B cell (primary cell): ENCODE data around the gene CHMP6. TPM values are rescaled to one million over a fixed set of nuclear protein-coding genes. Genes with fewer than 3 reads are reported as not detected.

ENCODE experiments used
- ATAC-seq: fragments of 200-7000 bp; cut with Tn5 transposase; one replicate; pipeline ENCODE4 v1.10.0; 2021; ENCODE audit warnings: low read depth, mild to moderate bottlenecking, moderate number of reproducible peaks, moderate library complexity
- CTCF ChIA-PET: fragments of 350-600 bp; sonication (Branson Sonifier 250); formaldehyde crosslinking; loops from one replicate; lab custom pipeline; 2021; ENCODE audit warnings: antibody characterized with exemption, inconsistent platforms; lab: Charles Lee
- POLR2A ChIA-PET: fragments of 350-600 bp; sonication (Branson Sonifier 250); formaldehyde crosslinking; loops from one replicate; lab custom pipeline; 2021; ENCODE audit warnings: antibody characterized with exemption; lab: Charles Lee
- DNase-seq: peaks from one replicate; pipeline ENCODE4 v3.0.0; 2013
- H2AFZ ChIP-seq: 2 replicates; pipeline ENCODE4 v1.6.1; 2012; ENCODE audit warnings: mild to moderate bottlenecking, low read depth, low read length; ENCODE audit not compliant: insufficient read depth, poor library complexity, severe bottlenecking
- H3K27ac ChIP-seq, 2 donors: 1 replicate in 1 of 2; 2 replicates in 1 of 2; pipeline ENCODE4 v1.5.1; 2012 to 2013; ENCODE audit warnings: low read length in 2 of 2, mild to moderate bottlenecking in 2 of 2, moderate library complexity in 1 of 2
- H3K27me3 ChIP-seq, 4 experiments: fragments of 200-600 bp in 1 of 4; sonication (generic) in 1 of 4; replicated peaks in 1 of 4; 1 replicate in 2 of 4; 2 replicates in 2 of 4; pipeline versions ENCODE4 v1.6.1 to v1.7.0; 2013 to 2016; ENCODE audit warnings: low read length in 3 of 4, mild to moderate bottlenecking in 2 of 4, mixed read lengths in 1 of 4, moderate library complexity in 1 of 4; ENCODE audit not compliant: insufficient read depth in 4 of 4, control insufficient read depth in 3 of 4; ENCODE audit errors: control extremely low read depth in 1 of 4
- H3K36me3 ChIP-seq, 2 experiments: replicated peaks in 1 of 2; 1 replicate in 1 of 2; 2 replicates in 1 of 2; pipeline versions ENCODE4 v1.6.1 to v1.7.1; 2013; ENCODE audit warnings: low read length in 1 of 2; ENCODE audit not compliant: insufficient read depth in 2 of 2, control insufficient read depth in 1 of 2; ENCODE audit errors: control extremely low read depth in 1 of 2, extremely low read depth in 1 of 2
- H3K4me1 ChIP-seq, 2 donors: fragments of 200-600 bp in 1 of 2; sonication (generic) in 1 of 2; 1 replicate in 1 of 2; 2 replicates in 1 of 2; pipeline versions ENCODE4 v1.5.1 to v1.6.1; 2013 to 2017; ENCODE audit warnings: low read length in 2 of 2; ENCODE audit not compliant: control insufficient read depth in 2 of 2, insufficient read depth in 2 of 2
- H3K4me2 ChIP-seq: replicated peaks from 2 replicates; pipeline ENCODE3; 2012; ENCODE audit warnings: mild to moderate bottlenecking, low read depth, low read length; ENCODE audit not compliant: poor library complexity, severe bottlenecking
- H3K4me3 ChIP-seq, 5 experiments: fragments of 200-600 bp in 1 of 5; sonication (generic) in 1 of 5; 1 replicate in 3 of 5; 2 replicates in 2 of 5; pipeline versions ENCODE4 v1.5.1 to v1.7.0; 2011 to 2016; ENCODE audit warnings: low read length in 4 of 5, mild to moderate bottlenecking in 4 of 5, low read depth in 2 of 5, control low read depth in 1 of 5, moderate library complexity in 1 of 5; ENCODE audit not compliant: insufficient read depth in 1 of 5; ENCODE audit errors: control extremely low read depth in 1 of 5, extremely low read depth in 1 of 5
- H3K79me2 ChIP-seq: fragments of 200-600 bp; sonication (generic); one replicate; pipeline ENCODE4 v1.6.0; 2016; ENCODE audit warnings: low read length; ENCODE audit not compliant: control insufficient read depth, insufficient read depth
- H3K9ac ChIP-seq: fragments of 200-600 bp; sonication (generic); 2 replicates; pipeline ENCODE4 v1.6.1; 2017; ENCODE audit warnings: mild to moderate bottlenecking, low read length, moderate library complexity
- H3K9me3 ChIP-seq, 3 donors: one replicate each; pipeline versions ENCODE4 v1.6.1 to v1.7.1; 2013; ENCODE audit warnings: low read length in 2 of 3; ENCODE audit not compliant: control insufficient read depth in 2 of 3, insufficient read depth in 1 of 3; ENCODE audit errors: control extremely low read depth in 1 of 3
- H4K20me1 ChIP-seq: 2 replicates; pipeline ENCODE4 v1.6.0; 2012; ENCODE audit warnings: mild to moderate bottlenecking, low read length; ENCODE audit not compliant: insufficient read depth, control insufficient read depth, poor library complexity, severe bottlenecking
- H3K27ac Mint-ChIP-seq: one replicate; pipeline ENCODE4 v1.8.0; 2021; ENCODE audit warnings: mixed read lengths
- H3K27me3 Mint-ChIP-seq: one replicate; pipeline ENCODE4 v1.8.0; 2021; ENCODE audit warnings: mixed read lengths
- H3K4me1 Mint-ChIP-seq: one replicate; pipeline ENCODE4 v1.8.0; 2021; ENCODE audit warnings: mixed read lengths
- H3K4me3 Mint-ChIP-seq: one replicate; pipeline ENCODE4 v1.8.0; 2021; ENCODE audit warnings: mixed read lengths
- H3K9me3 Mint-ChIP-seq: one replicate; pipeline ENCODE4 v1.8.0; 2022; ENCODE audit warnings: mixed read lengths; ENCODE audit not compliant: insufficient read depth
- EZH2 ChIP-seq: IDR thresholded peaks from 2 replicates; pipeline ENCODE4 v1.6.1; 2012; ENCODE audit warnings: borderline replicate concordance, low read depth, mild to moderate bottlenecking, moderate library complexity, low read length; ENCODE audit not compliant: insufficient read depth, poor library complexity, severe bottlenecking
- WGBS: methylation state at CpG from one replicate; pipeline ENCODE4 v1.1.5; 2013; ENCODE audit warnings: missing lambda C conversion rate; ENCODE audit not compliant: insufficient coverage; 5-methylcytosine and 5-hydroxymethylcytosine counted together
- intact Hi-C: fragments of 100-400 bp; cut with micrococcal nuclease; formaldehyde crosslinking; loops from one replicate; pipeline ENCODE4 v1.10.0; 2022
- polyA plus RNA-seq: library from polyadenylated mRNA; depleted of rRNA; stranded (reverse); fragments of >200 nt; gene quantifications from 2 replicates; pipeline ENCODE4 v1.2.3, GENCODE V29; 2012
- total RNA-seq, 2 donors: library from RNA; stranded (reverse); fragments of 120-200 nt in 1 of 2; gene quantifications; 1 replicate in 1 of 2; 2 replicates in 1 of 2; pipeline versions ENCODE4 v1.2.3 to v1.2.4, GENCODE V29; 2013 to 2022
- TF ChIP-seq, protein P1 (sequence below): fragments of 200-600 bp; IDR thresholded peaks from one replicate; pipeline ENCODE4 v1.8.0; 2022; ENCODE audit warnings: antibody characterized with exemption, mild to moderate bottlenecking

CHMP6 gene
- total and polyA plus RNA-seq, 2 donors (not counting 1 experiment from before 2014, with no cell fraction given): 21.2 to 46.2 TPM

DNA sequence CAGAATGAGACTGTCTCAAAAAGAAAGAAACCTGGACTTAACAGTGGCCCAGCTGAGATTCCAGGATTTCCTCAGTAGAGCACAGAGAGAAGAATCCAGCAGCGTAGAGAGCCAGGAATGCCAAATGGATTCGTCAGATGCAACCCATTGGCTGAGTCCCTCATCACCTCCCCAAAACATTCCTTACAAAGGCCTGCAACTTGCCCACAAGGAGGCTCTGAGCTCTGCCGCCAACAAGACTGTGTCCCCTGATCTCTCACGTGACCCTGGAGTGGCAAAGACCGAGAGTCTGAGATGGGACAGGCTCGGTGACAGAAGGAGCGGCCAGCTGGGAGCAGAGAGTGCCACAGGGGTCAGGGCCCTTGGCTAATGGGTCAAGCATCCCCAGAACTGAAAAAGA, 6.9 kb upstream of the CHMP6 start:
- 94% methylated on average over 7 of the region's 7 CpGs for WGBS
- CTCF ChIA-PET: interaction anchor here (0.9 to 1.6 kb wide), 4 partner anchors 15 to 558 kb away, joined by 3 to 6 read pairs (median 5); no protein-coding TSS in a partner anchor
- POLR2A ChIA-PET: no interaction called here
- intact Hi-C loops: loop anchor here (5.0 to 10.0 kb wide), 3 partner anchors 38 to 407 kb away; no protein-coding TSS in a partner anchor
- TF ChIP-seq, protein P1, sequence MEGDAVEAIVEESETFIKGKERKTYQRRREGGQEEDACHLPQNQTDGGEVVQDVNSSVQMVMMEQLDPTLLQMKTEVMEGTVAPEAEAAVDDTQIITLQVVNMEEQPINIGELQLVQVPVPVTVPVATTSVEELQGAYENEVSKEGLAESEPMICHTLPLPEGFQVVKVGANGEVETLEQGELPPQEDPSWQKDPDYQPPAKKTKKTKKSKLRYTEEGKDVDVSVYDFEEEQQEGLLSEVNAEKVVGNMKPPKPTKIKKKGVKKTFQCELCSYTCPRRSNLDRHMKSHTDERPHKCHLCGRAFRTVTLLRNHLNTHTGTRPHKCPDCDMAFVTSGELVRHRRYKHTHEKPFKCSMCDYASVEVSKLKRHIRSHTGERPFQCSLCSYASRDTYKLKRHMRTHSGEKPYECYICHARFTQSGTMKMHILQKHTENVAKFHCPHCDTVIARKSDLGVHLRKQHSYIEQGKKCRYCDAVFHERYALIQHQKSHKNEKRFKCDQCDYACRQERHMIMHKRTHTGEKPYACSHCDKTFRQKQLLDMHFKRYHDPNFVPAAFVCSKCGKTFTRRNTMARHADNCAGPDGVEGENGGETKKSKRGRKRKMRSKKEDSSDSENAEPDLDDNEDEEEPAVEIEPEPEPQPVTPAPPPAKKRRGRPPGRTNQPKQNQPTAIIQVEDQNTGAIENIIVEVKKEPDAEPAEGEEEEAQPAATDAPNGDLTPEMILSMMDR: no peak
- no peak for TF ChIP-seq EZH2
- peaks cover 9% of the 10 kb centered on the region for H3K27me3 Mint-ChIP-seq
- H3K27ac Mint-ChIP-seq: no peak overlapping the region
- Histone ChIP-seq H3K79me2 (no peaks in the 10 kb centered on the region), H3K36me3 (no peaks in the 10 kb centered on the region), H3K27ac (no peak overlapping the region), H3K9me3 (no peaks in the 10 kb centered on the region), H3K4me3 (no peak overlapping the region), H2AFZ (no peak overlapping the region), H3K9ac (no peak overlapping the region), H4K20me1 (no peaks in the 10 kb centered on the region), H3K4me2 (no peak overlapping the region), H3K4me1 (peaks cover 30 to 49% of the 10 kb centered on the region in 2 donors), H3K27me3 (no peaks in the 10 kb centered on the region)
- DNase-seq (no peak), ATAC-seq (no peak)
- H3K4me1 Mint-ChIP-seq: peaks cover 32% of the 10 kb centered on the region
- no peak overlapping the region for H3K4me3 Mint-ChIP-seq
- no peaks in the 10 kb centered on the region for H3K9me3 Mint-ChIP-seq

DNA sequence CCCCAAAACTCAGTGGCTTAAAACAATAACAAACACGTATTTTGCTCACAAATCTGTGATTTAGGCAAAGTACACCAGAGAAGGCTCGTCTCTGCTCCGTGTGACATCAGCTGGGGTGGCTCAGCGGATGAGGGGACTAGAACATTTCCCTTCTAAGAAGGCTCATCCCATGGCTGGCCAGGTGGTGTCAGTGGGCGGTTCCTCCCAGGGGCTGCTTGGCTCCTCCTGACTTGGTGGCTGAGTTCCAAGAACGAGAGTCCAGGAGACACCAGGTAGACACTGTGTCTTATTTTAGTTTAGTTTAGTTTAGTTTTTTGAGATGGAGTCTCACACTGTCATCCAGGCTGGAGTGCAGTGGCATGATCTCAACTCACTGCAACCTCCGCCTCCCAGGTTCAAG, 5.6 kb upstream of the CHMP6 start:
- H3K4me3 Mint-ChIP-seq: no peak overlapping the region

More for the DNA sequence above, 5.6 kb upstream of the CHMP6 start:
- ATAC-seq (no peak), DNase-seq (no peak)
- Histone ChIP-seq H3K27ac (no peak overlapping the region), H2AFZ (no peak overlapping the region), H3K9me3 (no peaks in the 10 kb centered on the region), H3K4me3 (no peak overlapping the region), H3K36me3 (no peaks in the 10 kb centered on the region), H3K4me1 (peaks cover 25 to 45% of the 10 kb centered on the region in 2 donors), H3K27me3 (no peaks in the 10 kb centered on the region), H3K4me2 (no peak overlapping the region), H3K9ac (no peak overlapping the region), H4K20me1 (no peaks in the 10 kb centered on the region), H3K79me2 (peaks cover 5% of the 10 kb centered on the region)
- ChIA-PET POLR2A (no interaction called here), CTCF (interaction anchor here (0.7 to 1.3 kb wide), 5 partner anchors 14 to 1384 kb away, joined by 3 to 6 read pairs (median 4); no protein-coding TSS in a partner anchor)
- no peaks in the 10 kb centered on the region for H3K9me3 Mint-ChIP-seq
- WGBS: 97% methylated on average over 4 of the region's 7 CpGs
- TF ChIP-seq, protein P1: no peak
- TF ChIP-seq EZH2: no peak
- no peak overlapping the region for H3K27ac Mint-ChIP-seq
- H3K27me3 Mint-ChIP-seq: no peaks in the 10 kb centered on the region
- peaks cover 33% of the 10 kb centered on the region for H3K4me1 Mint-ChIP-seq
- intact Hi-C loops: loop anchor here (5.0 to 10.0 kb wide), 2 partner anchors 36 to 251 kb away; no protein-coding TSS in a partner anchor
